ENCODE measurements around the gene C11orf52. TPM values are rescaled to one million over a fixed set of nuclear protein-coding genes. Genes with fewer than 3 reads are reported as not detected.
"Not testable (repeated sequence)": the region's sequence is repeated elsewhere in the genome, so short reads cannot be mapped to it uniquely, and the experiment has no call there.

Gene C11orf52, protein sequence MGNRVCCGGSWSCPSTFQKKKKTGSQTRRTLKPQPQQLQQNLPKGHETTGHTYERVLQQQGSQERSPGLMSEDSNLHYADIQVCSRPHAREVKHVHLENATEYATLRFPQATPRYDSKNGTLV
- 10.0 TPM for polyA plus RNA-seq (ENCODE audit: insufficient read length)
- long read RNA-seq, donor 1, partial matches to known transcripts, result 0 of 4 reads
- long read RNA-seq, donor 1, other reads (novel, unspliced or antisense), result 0 of 4 reads
- long read RNA-seq, donor 2, partial matches to known transcripts, result 0 of 4 reads
- long read RNA-seq, donor 2, other reads (novel, unspliced or antisense), result 0 of 4 reads
- long read RNA-seq, donor 3, partial matches to known transcripts, result 0 of 3 reads
- long read RNA-seq, donor 3, other reads (novel, unspliced or antisense), result 0 of 3 reads
- long read RNA-seq, donor 4, partial matches to known transcripts, result 0 of 2 reads
- long read RNA-seq, donor 4, other reads (novel, unspliced or antisense), result 0 of 2 reads
- long read RNA-seq, donor 5, transcript C11orf52-201 (4 exons, 1,141 nt), result major isoform, 15 of 15 reads
- long read RNA-seq, donor 5, partial matches to known transcripts, result 0 of 15 reads
- long read RNA-seq, donor 5, other reads (novel, unspliced or antisense), result 0 of 15 reads
- long read RNA-seq, donor 6, partial matches to known transcripts, result 0 of 3 reads
- long read RNA-seq, donor 6, other reads (novel, unspliced or antisense), result 0 of 3 reads
- long read RNA-seq, donor 7, transcript C11orf52-201 (4 exons, 1,141 nt), result major isoform, 9 of 10 reads
- long read RNA-seq, donor 7, partial matches to known transcripts, result 0 of 10 reads
- long read RNA-seq, donor 7, other reads (novel, unspliced or antisense), result 0 of 10 reads
- long read RNA-seq, donor 8, partial matches to known transcripts, result 0 of 3 reads
- long read RNA-seq, donor 8, other reads (novel, unspliced or antisense), result 0 of 3 reads

DNA sequence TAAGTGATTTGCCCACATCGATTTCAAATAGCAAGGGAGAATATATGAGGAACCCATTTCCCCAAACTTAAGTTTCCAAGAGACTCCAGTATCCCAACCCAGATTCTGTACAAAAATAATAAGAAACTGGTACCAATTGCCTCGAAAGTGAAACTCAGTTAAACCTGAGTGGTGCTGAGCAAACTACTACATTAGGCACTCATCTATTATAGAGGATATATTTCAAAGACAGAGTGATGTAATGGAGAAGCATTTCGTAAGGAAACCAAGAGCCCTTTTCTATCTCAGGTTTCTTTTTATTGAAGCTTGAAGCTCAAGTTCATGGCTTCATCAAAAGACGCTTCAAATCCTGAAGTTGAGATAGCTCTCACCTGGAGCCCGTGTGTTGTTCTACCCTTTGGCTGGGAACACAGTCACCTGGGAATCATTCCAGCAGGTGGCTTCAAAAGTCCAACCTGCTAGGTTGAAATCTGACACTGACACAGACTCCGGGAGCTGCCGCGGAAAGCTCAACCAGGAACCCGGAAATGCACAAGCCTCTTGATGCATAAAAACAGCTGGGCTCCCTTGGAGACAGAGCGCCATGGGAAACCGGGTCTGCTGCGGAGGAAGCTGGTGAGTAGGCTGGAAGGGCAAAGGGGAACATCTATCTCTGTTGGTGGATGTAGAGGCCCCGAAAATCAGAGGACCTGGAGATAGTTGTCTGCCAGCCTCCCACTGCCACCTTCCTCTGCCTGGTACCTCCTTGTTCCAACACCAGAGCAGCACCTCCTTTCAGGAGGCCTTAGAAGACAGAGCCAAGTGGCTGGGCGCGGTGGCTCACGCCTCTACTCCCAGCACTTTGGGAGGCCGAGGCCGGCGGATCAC is at the start of gene C11orf52:
Gene C11orf52, plus strand, starts transcription at position 524 of the 867 bp plus-strand sequence. Its CDS starts 60 bp downstream, at position 584.
- peak; percentile 89 for DNase-seq

DNA sequence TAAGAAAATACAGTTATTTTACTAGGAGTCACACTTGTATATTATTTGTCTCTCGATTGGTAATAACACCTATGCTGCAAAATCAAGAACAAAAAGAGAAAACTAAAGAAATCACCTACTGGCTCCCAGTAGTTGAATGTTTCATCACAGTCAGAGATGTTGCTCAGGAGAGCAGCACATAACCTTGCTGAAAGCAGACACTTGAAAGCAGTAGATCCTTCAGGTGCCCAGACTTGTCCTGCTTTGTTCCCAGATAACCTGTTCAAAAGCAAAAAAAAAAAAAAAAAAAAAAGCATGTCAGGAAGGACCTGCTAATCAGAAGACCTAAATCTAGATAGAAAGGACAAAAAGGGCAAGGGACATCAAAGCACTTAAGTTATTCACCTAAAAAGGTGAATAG is 48.6 kb upstream of the C11orf52 start:
- DNase-seq, result no peak

DNA sequence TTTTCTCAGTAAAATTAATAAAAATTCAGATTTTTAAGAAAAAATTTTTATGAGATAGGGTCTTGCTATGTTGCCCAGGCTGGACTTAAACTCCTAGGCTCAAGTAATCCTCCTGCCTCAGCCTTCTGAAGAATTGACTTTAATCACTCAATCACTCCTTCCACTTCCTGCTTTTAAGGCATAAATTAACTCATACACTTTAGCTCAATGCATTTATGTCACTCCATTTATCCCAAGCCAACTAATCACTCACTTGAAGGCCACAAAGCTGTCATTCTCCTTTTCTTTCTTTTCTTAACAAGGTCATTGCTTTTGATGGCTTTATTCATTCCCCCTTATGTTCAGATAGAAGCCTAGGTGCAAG is 48.2 kb upstream of the C11orf52 start:
- no peak for DNase-seq

DNA sequence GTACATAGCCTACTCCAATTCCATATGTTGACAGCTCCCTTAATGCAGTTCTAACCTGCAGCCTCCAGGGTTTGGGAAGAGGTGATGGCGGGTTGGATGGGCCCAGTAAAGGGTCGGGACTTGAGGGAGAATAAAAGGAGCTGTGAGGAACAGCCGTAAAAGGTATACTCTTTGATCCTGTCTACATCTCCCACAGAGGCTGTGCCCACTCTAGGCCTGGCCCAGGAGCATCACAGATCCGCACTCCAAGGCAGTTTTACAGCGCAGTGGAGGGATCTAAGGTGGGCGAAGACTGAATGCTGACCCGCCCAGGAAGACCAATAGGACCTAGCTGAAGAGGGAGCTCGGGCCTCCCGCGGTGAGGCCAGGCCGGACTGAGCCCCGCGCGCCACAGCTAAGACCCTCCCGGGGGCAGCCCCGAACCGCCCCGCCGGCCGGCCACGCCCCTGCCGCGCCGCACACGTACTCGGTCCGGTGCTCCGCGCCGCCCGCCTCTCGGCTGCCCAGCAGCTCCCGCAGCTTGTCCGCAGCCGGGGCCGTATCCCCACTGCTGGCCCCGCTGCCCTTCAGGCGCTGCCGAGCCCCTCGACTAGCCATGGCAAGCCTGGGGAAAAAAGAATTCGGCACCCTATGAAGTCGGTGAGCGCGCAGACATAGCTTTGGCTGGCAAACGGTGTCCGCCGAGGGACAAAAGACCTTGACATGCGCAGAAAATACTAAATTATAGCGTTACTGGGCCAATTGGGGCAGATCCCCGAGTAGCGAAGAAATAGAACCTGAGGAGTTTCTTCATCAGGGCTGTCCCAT is 47.6 kb upstream of the C11orf52 start, which contains the start of gene ALG9:
Gene ALG9, minus strand, starts transcription at position 696 of the 807 bp plus-strand sequence. Its CDS starts 99 bp downstream, at position 597.
- DNase-seq, result peak; percentile 83

DNA sequence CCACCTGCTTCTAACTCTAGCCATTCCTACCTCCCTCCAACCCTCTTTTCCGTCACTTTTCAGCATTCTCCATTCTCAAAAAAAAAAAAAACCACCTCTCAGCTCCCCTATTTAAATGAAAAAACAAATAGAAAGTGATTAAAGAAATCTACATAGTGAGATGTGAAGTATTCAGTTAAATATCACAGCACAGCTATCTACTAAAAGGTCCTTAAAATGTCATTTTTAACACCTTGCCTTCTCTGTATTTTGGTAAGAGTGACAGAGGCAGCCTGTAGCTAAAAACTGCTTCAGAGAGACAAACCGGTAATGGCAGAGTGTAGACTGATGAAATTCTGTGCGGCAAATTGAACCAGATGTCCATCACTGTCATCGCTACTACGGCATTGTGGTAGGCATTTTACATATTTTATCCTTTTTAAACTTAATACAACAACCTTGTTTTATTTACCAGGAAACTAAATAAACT is 47.0 kb upstream of the C11orf52 start:
- no peak for DNase-seq

DNA sequence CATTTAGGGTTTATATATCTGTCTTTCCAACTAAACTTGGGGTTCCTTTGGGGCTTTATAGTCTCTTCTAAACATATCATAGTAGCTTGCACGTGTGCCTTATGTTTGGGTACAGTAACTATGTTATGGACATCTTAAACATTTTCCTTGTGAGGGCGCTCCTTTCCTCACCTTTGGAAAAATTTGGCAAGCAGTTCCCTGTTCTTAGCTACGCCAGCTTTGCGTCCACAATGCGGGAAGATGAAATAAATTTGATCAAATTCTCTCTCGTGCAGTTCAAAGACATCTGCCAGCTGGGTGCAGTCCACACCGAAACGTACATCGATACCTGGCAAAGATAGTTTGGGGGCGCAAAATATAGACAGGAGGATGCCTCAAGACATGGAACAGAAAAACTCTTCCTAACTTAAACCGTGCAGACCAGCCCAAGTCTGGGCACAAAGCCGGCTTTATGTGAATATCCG is 40.3 kb upstream of the C11orf52 start:
- no peak for DNase-seq

DNA sequence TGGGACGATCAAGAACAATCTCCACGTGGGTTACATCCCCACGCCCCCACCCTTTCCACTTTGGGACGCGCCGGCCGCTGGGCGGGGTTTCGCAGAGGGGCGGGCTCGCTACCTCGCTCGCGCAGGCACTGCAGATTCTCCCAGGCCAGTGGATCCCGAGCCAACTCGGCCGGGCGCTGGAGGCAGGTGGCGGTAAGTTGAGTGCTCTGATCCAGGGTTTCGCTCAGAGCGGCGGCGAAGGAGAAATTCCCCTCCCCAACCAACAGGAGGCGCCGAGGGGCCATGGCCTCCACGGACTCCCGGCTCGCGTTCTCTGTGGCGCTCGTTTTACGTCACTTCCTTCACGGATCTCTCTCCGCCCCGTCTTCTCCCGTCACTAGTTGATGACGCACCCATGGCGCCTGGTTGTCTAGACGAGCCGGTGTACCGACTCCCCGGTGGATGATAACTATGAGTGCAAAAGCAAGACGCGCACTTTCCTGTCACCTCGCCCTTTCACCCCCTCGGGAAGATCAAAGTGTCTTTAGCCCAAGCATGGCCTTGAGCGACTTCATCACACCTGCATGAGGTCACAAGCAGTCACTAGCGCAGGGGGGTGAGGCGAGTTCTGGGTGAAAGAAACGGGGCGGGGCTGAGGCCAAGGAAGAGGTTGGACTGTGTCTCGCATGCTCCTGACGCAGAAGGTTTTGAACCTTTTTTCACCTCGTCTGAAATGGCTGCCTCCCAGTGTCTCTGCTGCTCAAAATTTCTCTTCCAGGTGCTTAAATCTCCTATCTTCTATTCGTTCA is 39.7 kb upstream of the C11orf52 start, which contains the start of the genes CFAP68 and FDXACB1:
Gene CFAP68, plus strand, starts transcription at position 693 of the 788 bp plus-strand sequence. Its CDS starts 20 bp downstream, at position 713.
Gene FDXACB1, minus strand, starts transcription at position 317 of the 788 bp plus-strand sequence. Its CDS starts 33 bp downstream, at position 284.
- DNase-seq, result peak; percentile 98

DNA sequence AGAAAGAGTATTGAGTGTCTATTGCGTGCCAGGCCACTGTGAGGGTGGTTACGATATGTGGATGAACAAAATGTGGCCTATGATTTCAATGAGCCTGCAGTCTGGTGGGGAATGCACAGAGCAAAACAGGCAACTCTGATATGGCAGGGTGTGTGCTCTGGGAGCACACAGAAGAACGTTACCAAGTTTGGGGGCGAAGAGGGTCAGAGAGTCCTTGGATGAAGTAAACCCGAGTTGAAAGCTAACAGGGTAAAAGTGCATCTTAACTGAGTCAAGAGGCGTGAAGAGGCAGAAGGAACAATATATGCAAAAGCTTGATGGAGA is 39.1 kb upstream of the C11orf52 start:
- no peak for DNase-seq

DNA sequence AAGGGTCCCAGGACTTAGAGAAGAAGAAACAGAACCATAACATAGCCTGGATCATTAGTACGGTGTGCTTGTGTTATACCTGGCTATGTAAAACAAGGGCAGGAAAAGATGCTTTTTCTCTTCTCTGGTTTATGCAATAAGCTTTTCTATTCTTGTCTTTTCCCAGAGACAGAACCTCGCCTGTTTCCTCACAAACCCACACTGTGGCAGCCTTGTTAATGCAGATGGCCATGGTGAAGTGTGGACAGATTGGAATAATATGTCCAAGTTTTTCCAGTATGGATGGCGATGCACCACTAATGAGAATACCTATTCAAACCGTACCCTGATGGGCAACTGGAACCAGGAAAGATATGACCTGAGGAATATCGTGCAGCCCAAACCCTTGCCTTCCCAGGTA is 36.5 kb upstream of the C11orf52 start:
- DNase-seq, result no peak

DNA sequence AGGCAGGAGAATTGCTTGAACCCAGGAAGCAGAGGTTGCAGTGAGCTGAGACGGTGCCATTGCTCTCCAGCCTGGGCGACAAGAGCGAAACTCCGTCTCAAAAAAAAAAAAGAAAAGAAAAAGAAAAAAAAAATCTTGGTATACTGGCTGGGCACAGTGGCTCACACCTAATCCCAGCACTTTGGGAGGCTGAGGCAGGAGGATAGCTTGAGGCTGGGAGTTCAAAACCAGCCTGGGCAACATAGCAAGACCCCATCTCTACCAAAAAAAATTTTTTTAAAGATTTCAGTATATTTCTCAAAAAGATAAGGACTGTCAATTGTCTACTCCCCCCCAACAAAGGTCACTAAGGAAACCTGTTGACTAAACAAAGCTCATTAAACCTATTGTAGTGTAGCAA is 33.7 kb upstream of the C11orf52 start:
- not testable (repeated sequence) for DNase-seq

DNA sequence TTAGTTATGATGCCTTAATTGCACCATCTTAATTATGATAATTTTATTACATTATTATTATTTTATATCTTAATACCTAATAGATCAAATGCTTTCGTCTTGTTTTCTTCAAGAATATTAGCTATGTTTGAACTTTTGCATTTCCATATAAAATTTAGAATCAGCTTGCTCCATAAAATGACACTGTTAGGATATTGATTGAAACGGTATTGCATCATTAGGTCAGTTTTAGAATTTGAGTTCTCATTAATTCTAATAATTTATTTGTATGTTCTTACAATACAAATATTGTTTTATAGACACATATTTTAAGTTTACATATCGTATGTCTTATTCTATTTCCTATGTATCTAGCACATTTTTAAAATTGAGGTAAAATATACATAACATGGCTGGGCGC is 32.7 kb upstream of the C11orf52 start:
- DNase-seq, result no peak

DNA sequence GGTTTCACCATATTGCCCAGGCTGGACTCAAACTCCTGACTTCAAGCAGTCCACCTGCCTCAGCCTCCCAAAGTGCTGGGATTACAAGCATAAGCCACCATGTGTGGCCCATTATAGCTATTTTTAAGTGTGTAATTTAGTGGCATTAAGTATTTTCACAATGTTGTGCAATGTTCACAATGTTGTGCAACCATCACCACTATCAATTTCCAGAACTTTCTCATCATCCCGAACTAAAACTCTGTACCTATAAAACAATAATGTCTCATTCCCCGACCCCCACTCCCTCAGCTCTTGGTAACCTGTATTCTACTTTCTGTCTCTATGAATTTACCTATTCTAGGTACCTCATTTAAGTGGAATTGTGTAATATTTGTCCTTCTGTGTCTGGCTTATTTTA is 31.9 kb upstream of the C11orf52 start:
- DNase-seq, result no peak

DNA sequence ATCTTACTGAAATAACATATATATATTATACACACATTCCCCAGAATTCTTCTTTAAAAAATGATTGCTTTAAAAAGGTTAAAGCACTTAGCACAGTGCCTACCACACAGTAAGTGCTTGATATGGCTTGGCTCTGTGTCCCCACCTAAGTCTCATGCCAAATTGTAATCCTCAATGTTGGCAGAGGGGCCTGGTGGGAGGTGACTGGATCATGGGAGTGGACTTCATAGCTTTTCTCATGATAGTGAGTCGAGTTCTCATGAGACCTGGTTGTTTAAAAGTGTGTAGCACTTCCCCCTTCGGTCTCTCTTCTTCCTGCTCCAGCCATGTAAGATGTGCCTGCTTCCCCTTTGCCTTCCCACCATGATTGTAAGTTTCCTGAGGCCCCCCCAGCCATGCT is 13.3 kb upstream of the C11orf52 start:
- DNase-seq, result no peak

DNA sequence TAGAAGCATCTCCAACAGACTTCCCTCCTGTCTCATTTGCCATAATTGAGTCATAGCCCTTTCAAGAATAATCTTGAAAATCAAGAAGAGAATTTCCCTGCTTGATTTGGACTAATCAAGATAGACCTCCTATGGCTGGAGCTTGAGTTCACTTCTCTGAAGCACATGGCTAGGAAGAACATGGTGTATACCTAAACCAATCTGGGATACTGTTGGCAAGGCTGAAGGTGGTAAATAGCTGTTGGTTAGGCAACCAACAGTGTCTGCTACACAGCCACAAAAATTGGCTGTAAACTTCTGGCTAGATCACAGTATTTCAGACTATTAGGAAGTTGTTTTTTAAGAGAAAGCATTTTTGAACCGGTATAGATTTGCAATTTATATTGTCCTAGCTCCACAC is 12.0 kb upstream of the C11orf52 start:
- DNase-seq, result no peak

DNA sequence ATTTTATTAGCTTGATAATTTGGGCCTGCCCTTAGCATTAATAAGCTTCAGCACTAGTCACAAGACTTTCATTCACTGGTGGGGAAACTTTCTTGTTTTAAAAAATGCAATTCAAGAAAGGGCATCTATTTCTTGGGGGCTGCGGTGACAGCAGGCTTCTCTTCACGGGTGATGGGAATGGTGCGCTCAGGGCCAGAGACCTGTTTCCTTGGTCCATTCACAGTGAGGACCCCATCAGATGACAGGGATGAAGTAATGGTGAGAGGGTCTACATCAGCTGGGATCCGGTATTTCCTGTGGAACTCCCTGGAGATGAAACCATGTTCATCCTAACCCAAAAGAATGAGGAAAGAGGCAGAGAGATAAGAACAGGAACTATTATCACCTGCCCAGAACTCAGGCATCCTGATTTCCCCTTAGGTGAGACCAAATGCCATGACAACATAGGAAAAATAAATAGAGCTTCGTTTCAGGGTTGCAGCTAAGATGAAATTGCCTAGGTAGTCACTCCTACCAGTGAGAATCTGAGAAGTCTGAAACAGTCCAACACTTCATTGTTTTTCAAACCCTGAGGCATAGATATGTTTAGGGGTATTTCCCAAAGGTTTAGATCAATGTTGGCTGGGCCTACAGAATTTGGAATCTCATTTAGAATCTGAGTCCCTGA is 9.9 kb upstream of the C11orf52 start:
- DNase-seq, result no peak

DNA sequence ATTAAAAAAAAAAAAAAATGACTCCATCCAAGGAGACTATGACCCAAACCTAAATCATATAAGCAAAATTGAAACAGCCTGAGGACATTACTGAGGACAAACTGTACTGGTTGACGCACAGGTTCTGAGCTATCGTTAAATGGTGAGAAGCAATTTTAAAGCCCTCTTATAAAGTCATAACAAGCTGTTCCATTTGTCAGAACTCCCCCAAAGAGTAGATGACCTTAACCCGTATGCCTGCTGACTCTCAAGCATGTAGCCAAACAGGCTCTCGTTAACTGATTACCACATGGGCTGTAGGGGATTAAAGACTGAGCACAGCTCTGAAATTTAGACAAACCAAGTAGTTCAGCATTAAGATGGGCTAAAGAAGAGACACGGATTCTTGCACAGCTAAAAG is 9.3 kb upstream of the C11orf52 start:
- no peak for DNase-seq

DNA sequence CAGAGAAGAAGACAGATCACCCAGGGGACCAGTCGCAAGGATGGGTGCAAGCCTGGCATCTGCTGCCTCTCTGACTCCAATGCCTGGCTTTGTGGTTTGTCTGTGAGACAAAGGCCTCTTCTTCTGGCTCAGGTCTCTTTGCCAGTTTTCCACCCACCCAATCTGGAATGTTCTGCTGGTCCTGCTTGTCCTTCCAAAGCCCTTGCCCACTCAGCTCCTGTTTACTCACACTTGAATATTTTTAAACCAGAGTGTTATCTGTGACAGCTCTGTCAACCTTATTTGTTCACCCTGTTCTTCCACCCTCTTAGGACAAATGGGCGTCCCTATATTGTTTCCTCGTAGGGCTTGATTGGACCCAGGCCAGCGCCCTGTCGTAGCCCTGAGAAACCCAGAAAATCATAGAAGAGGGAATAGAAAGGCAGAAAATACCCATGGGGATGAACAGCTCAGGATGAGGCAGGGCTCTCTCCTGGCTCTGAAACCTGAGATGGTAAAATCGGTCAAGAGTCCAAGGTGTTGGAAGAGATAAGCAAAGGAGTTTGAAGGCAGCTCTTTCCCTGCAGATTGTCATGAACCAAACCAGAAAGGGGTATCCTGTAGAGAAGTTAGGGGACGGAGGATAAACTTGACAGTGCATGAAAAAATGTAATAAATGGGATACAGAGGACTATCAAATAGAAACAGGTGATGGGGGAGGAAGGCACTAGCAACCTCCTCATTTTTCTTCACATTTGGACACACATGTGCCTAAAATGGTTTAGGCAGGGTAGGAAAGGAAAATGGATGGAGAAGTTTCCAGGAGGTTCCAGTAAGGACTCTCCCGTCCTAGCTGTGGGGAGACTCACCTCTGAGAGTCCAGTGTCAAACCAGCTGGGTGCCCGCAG is 7.8 kb upstream of the C11orf52 start:
- DNase-seq, result no peak

Data from left kidney (tissue), 8 donors.